Loucy (cell line): Measurements from ENCODE around the gene GPR55.

Experiments
- H2AFZ ChIP-seq: fragments of 200-600 bp; sonication (generic); 2 replicates; pipeline ENCODE4 v1.6.0; 2016; ENCODE audit warnings: antibody characterized with exemption, mild to moderate bottlenecking, low read length, moderate library complexity
- H3F3A ChIP-seq: fragments of 200-600 bp; 2 replicates; pipeline ENCODE4 v1.6.0; 2016; ENCODE audit warnings: antibody characterized with exemption, low read depth, mild to moderate bottlenecking
- H3K27me3 ChIP-seq: fragments of 200-600 bp; sonication (generic); 2 replicates; pipeline ENCODE4 v1.6.1; 2014; ENCODE audit warnings: low read length, mild to moderate bottlenecking; ENCODE audit not compliant: insufficient read depth, poor library complexity, severe bottlenecking
- H3K36me3 ChIP-seq: fragments of 200-600 bp; sonication (generic); 2 replicates; pipeline ENCODE4 v1.6.1; 2016; ENCODE audit warnings: low read length; ENCODE audit not compliant: insufficient read depth
- H3K4me1 ChIP-seq: fragments of 200-600 bp; sonication (generic); 2 replicates; pipeline ENCODE4 v1.5.1; 2014; ENCODE audit warnings: low read length, mild to moderate bottlenecking; ENCODE audit not compliant: insufficient read depth, poor library complexity, severe bottlenecking
- H3K4me2 ChIP-seq: fragments of 200-600 bp; sonication (generic); 2 replicates; pipeline ENCODE4 v1.6.0; 2014; ENCODE audit warnings: antibody characterized with exemption, low read length, low read depth, mild to moderate bottlenecking; ENCODE audit not compliant: poor library complexity, severe bottlenecking
- H3K4me3 ChIP-seq: fragments of 200-600 bp; sonication (generic); 2 replicates; pipeline ENCODE4 v1.5.1; 2014; ENCODE audit warnings: low read length, mild to moderate bottlenecking, mixed read lengths; ENCODE audit not compliant: poor library complexity, severe bottlenecking
- H3K79me2 ChIP-seq: fragments of 200-600 bp; sonication (generic); 2 replicates; pipeline ENCODE4 v1.6.1; 2014; ENCODE audit warnings: low read length; ENCODE audit not compliant: insufficient read depth
- H3K9ac ChIP-seq: fragments of 200-600 bp; sonication (generic); 2 replicates; pipeline ENCODE4 v1.6.0; 2014; ENCODE audit warnings: mild to moderate bottlenecking, low read depth, low read length, moderate library complexity; ENCODE audit not compliant: poor library complexity, severe bottlenecking
- H3K9me2 ChIP-seq: fragments of 200-600 bp; sonication (generic); replicated peaks from 2 replicates; pipeline ENCODE4 v1.6.1; 2016; ENCODE audit warnings: low read depth, low read length, mixed read lengths
- H3K9me3 ChIP-seq: fragments of 200-600 bp; sonication (generic); 2 replicates; pipeline ENCODE4 v1.6.1; 2014; ENCODE audit warnings: mild to moderate bottlenecking, antibody characterized with exemption, low read length, low read depth; ENCODE audit not compliant: insufficient read depth
- H4K20me1 ChIP-seq: fragments of 200-600 bp; sonication (generic); 2 replicates; pipeline ENCODE4 v1.6.0; 2014; ENCODE audit warnings: antibody characterized with exemption, low read length, mild to moderate bottlenecking; ENCODE audit not compliant: insufficient read depth, poor library complexity, severe bottlenecking
- EZH2phosphoT487 ChIP-seq: fragments of 200-600 bp; IDR thresholded peaks from 2 replicates; pipeline ENCODE4 v1.6.1; 2018; ENCODE audit warnings: antibody characterized with exemption, mild to moderate bottlenecking, moderate library complexity, borderline replicate concordance
- TF ChIP-seq, protein P1 (sequence below): fragments of 200-600 bp; sonication (generic); conservative IDR thresholded peaks from 2 replicates; pipeline ENCODE4 v1.5.1; 2014; ENCODE audit warnings: mild to moderate bottlenecking, antibody characterized with exemption, low read length

Gene GPR55

GRCh38 chr2:230924092-230924469, 961 bp downstream of the GPR55 start:
- Histone ChIP-seq H3K4me1 (peaks cover 10% of the 10 kb centered on the region), H4K20me1 (no peaks in the 10 kb centered on the region), H3K4me3 (no peak overlapping the region), H3K9ac (no peak overlapping the region), H3K9me3 (no peaks in the 10 kb centered on the region), H3K27me3 (no peaks in the 10 kb centered on the region), H3K4me2 (no peak overlapping the region), H3F3A (no peaks in the 10 kb centered on the region; the same call in 1 of the 2 replicates), H3K79me2 (no peaks in the 10 kb centered on the region), H3K9me2 (no peaks in the 10 kb centered on the region), H3K36me3 (no peaks in the 10 kb centered on the region), H2AFZ (no peak overlapping the region)
- TF ChIP-seq, protein P1, sequence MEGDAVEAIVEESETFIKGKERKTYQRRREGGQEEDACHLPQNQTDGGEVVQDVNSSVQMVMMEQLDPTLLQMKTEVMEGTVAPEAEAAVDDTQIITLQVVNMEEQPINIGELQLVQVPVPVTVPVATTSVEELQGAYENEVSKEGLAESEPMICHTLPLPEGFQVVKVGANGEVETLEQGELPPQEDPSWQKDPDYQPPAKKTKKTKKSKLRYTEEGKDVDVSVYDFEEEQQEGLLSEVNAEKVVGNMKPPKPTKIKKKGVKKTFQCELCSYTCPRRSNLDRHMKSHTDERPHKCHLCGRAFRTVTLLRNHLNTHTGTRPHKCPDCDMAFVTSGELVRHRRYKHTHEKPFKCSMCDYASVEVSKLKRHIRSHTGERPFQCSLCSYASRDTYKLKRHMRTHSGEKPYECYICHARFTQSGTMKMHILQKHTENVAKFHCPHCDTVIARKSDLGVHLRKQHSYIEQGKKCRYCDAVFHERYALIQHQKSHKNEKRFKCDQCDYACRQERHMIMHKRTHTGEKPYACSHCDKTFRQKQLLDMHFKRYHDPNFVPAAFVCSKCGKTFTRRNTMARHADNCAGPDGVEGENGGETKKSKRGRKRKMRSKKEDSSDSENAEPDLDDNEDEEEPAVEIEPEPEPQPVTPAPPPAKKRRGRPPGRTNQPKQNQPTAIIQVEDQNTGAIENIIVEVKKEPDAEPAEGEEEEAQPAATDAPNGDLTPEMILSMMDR = no peak
- no peak for TF ChIP-seq EZH2phosphoT487

DNA sequence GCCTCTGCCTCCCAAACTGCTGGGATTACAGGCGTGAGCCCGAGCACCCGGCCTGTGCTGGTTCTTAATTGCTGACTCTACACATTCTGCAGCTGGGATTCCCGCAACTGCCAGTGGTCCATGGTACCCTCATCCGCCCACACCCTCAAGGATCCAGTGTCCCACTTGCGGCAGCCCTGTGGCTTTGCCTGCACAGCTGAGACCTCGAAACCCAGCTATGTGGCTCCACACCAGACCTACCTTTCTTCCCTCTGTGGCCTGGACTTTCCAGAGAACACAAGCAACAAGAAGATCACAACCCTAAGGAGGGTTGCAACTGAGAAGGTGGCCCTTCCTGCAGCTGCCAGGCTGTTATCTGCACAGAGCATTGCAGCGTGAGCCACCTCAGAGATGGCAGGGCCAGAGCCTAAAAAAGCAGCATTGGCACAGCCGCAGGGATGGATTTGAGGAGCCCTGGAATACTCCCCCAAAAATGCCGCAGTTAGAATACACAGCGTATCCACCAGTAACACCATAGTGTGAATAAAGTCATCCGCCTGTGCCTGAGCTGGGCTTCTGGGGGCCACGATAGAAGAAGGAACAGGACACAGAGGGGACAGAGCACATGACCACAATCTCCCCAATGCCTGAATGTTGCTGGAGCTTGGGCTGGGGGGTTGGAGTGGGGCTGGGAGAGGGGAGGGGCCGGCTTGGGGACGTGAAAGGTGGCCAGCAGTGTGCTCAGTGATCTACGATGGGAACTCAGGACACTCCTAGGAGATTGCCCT, 1.9 kb downstream of the GPR55 start:
- H3K4me2 ChIP-seq = no peak overlapping the region
- H3K27me3 ChIP-seq = no peaks in the 10 kb centered on the region
- no peak overlapping the region for H2AFZ ChIP-seq
- H3K79me2 ChIP-seq = no peaks in the 10 kb centered on the region
- no peak overlapping the region for H3K4me3 ChIP-seq
- H4K20me1 ChIP-seq = no peaks in the 10 kb centered on the region
- H3K36me3 ChIP-seq = no peaks in the 10 kb centered on the region
- TF ChIP-seq, protein P1 = no peak
- TF ChIP-seq EZH2phosphoT487 = no peak
- peaks cover 10% of the 10 kb centered on the region for H3K4me1 ChIP-seq
- H3K9ac ChIP-seq = no peak overlapping the region
- H3F3A ChIP-seq = no peaks in the 10 kb centered on the region; the same call in 1 of the 2 replicates
- no peaks in the 10 kb centered on the region for H3K9me3 ChIP-seq
- H3K9me2 ChIP-seq = no peaks in the 10 kb centered on the region

DNA sequence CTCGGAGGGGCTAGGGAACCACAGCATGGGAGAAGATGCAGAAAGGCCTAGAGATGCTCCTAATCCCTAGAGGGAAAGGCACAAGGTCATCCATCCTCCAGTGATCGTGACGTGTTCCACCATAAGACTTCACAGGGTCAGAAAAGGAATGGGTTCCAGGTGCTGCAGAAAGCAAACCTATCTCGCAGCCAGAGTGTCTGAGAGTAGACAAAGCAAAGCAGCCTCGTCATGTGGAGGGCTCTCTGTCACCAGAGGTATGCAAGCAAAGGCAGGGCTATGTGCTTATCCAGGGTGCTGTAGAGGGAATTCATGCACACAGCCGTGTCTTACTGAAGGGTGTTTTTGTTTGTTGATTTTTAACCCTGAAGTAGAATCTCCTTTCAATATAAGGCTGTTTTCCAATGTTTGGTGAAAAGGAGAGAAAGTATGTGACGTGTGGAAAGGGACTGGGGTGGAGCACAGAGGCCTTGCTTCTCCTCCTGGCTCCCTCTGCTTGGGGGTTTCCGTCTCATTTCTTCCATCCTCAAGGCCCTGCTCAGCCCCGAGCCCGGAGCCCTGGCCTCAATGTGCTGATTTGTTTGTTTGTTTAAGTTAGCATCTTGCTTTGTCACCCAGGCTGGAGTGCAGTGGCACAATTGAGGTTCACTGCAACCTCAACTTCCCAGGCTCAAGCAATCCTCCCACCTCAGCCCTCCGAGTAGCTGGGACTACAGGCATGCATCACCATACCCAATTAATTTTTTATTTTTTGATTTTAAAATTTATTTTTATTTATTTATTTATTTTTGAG, 3.0 kb downstream of the GPR55 start:
- TF ChIP-seq EZH2phosphoT487 = no peak
- TF ChIP-seq, protein P1 = no peak
- Histone ChIP-seq H3F3A (no peaks in the 10 kb centered on the region; the same call in 1 of the 2 replicates), H3K4me1 (peaks cover 10% of the 10 kb centered on the region), H3K9me2 (no peaks in the 10 kb centered on the region), H2AFZ (no peak overlapping the region), H3K4me2 (no peak overlapping the region), H4K20me1 (no peaks in the 10 kb centered on the region), H3K9ac (no peak overlapping the region), H3K27me3 (no peaks in the 10 kb centered on the region), H3K4me3 (no peak overlapping the region), H3K9me3 (no peaks in the 10 kb centered on the region), H3K79me2 (no peaks in the 10 kb centered on the region), H3K36me3 (no peaks in the 10 kb centered on the region)
